Neural progenitor cell (in vitro differentiated cells): ENCODE measurements around the gene NECTIN3.

Experiments
- EZH2 ChIP-seq: fragments of 200-600 bp; sonication (generic); IDR thresholded peaks from 2 replicates; pipeline ENCODE4 v1.6.1; 2017; ENCODE audit warnings: antibody characterized with exemption, mild to moderate bottlenecking, moderate library complexity
- TF ChIP-seq, protein P1 (sequence below): fragments of 200-600 bp; sonication (generic); IDR thresholded peaks from 2 replicates; pipeline ENCODE4 v1.5.1; 2017; ENCODE audit warnings: antibody characterized with exemption, mild to moderate bottlenecking

- TF ChIP-seq, protein P1, sequence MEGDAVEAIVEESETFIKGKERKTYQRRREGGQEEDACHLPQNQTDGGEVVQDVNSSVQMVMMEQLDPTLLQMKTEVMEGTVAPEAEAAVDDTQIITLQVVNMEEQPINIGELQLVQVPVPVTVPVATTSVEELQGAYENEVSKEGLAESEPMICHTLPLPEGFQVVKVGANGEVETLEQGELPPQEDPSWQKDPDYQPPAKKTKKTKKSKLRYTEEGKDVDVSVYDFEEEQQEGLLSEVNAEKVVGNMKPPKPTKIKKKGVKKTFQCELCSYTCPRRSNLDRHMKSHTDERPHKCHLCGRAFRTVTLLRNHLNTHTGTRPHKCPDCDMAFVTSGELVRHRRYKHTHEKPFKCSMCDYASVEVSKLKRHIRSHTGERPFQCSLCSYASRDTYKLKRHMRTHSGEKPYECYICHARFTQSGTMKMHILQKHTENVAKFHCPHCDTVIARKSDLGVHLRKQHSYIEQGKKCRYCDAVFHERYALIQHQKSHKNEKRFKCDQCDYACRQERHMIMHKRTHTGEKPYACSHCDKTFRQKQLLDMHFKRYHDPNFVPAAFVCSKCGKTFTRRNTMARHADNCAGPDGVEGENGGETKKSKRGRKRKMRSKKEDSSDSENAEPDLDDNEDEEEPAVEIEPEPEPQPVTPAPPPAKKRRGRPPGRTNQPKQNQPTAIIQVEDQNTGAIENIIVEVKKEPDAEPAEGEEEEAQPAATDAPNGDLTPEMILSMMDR: no peak
- TF ChIP-seq EZH2: no peak
These were observed 59.2 kb downstream of the NECTIN3 start for GRCh38 chr3:111130827-111131226.
